Measurements from ENCODE around the gene TMTC1.
A peak's percentile ranks its signal among the peaks of the same experiment; 100 is the strongest.

TMTC1 gene

GRCh38 chr12:29702222-29702621, 81.5 kb downstream of the TMTC1 start:
- TF ChIP-seq ZBTB7A (IDR thresholded peaks at IDR 0.05; ENCODE audit: low read depth) = no peak
- no peak for TF ChIP-seq USF1 (IDR thresholded peaks at IDR 0.05)
- no peak for TF ChIP-seq TAF1 (IDR thresholded peaks at IDR 0.05; ENCODE audit: low read depth)
- TF ChIP-seq MAX (IDR thresholded peaks at IDR 0.05) = no peak
- TF ChIP-seq REST (IDR thresholded peaks at IDR 0.05; ENCODE audit: low read depth) = no peak
- TF ChIP-seq RAD21 (IDR thresholded peaks at IDR 0.05; ENCODE audit: low read depth) = no peak
- TF ChIP-seq CEBPB (IDR thresholded peaks at IDR 0.05) = no peak
- TF ChIP-seq YY1 (IDR thresholded peaks at IDR 0.05; ENCODE audit: low read depth) = no peak
- no peak for TF ChIP-seq TCF12 (IDR thresholded peaks at IDR 0.05; ENCODE audit: low read depth)
- TF ChIP-seq EP300 (IDR thresholded peaks at IDR 0.05; ENCODE audit: borderline replicate concordance) = no peak
- no peak for TF ChIP-seq TEAD4 (IDR thresholded peaks at IDR 0.05)
- no peak for TF ChIP-seq NFIC (IDR thresholded peaks at IDR 0.05)
- no peak for TF ChIP-seq EGR1 (IDR thresholded peaks at IDR 0.05)
- no peak for TF ChIP-seq FOXM1 (IDR thresholded peaks at IDR 0.05; ENCODE audit: borderline replicate concordance, low read depth)
- no peak for TF ChIP-seq CREB1 (IDR thresholded peaks at IDR 0.05; ENCODE audit: low read depth)

- TF ChIP-seq YY1 (IDR thresholded peaks at IDR 0.05; ENCODE audit: low read depth) = no peak
- no peak for TF ChIP-seq EGR1 (IDR thresholded peaks at IDR 0.05)
- no peak for TF ChIP-seq TCF12 (IDR thresholded peaks at IDR 0.05; ENCODE audit: low read depth)
- TF ChIP-seq REST (IDR thresholded peaks at IDR 0.05; ENCODE audit: low read depth) = no peak
- TF ChIP-seq CREB1 (IDR thresholded peaks at IDR 0.05; ENCODE audit: low read depth) = no peak
- TF ChIP-seq RAD21 (IDR thresholded peaks at IDR 0.05; ENCODE audit: low read depth) = no peak
- no peak for TF ChIP-seq CEBPB (IDR thresholded peaks at IDR 0.05)
- TF ChIP-seq ZBTB7A (IDR thresholded peaks at IDR 0.05; ENCODE audit: low read depth) = no peak
- TF ChIP-seq TEAD4 (IDR thresholded peaks at IDR 0.05) = no peak
These were observed 82.8 kb downstream of the TMTC1 start for GRCh38 chr12:29700761-29701481.

GRCh38 chr12:29698756-29699155, 85.0 kb downstream of the TMTC1 start:
- TF ChIP-seq TEAD4 (IDR thresholded peaks at IDR 0.05) (peak; percentile 99), FOXM1 (IDR thresholded peaks at IDR 0.05; ENCODE audit: borderline replicate concordance, low read depth) (peak; percentile 95), CEBPB (IDR thresholded peaks at IDR 0.05) (peak; percentile 85), EGR1 (IDR thresholded peaks at IDR 0.05) (no peak), TAF1 (IDR thresholded peaks at IDR 0.05; ENCODE audit: low read depth) (no peak), ZBTB7A (IDR thresholded peaks at IDR 0.05; ENCODE audit: low read depth) (no peak), REST (IDR thresholded peaks at IDR 0.05; ENCODE audit: low read depth) (peak; percentile 20; the same call in 1 of the 2 replicates), MAX (IDR thresholded peaks at IDR 0.05) (peak; percentile 67), EP300 (IDR thresholded peaks at IDR 0.05; ENCODE audit: borderline replicate concordance) (peak; percentile 99), NFIC (IDR thresholded peaks at IDR 0.05) (peak; percentile 98), CREB1 (IDR thresholded peaks at IDR 0.05; ENCODE audit: low read depth) (no peak), RAD21 (IDR thresholded peaks at IDR 0.05; ENCODE audit: low read depth) (peak; percentile 28), YY1 (IDR thresholded peaks at IDR 0.05; ENCODE audit: low read depth) (peak; percentile 63; the same call in 1 of the 2 replicates), USF1 (IDR thresholded peaks at IDR 0.05) (peak; percentile 28; the same call in 1 of the 2 replicates), TCF12 (IDR thresholded peaks at IDR 0.05; ENCODE audit: low read depth) (peak; percentile 99)

GRCh38 chr12:29695800-29696199, 87.9 kb downstream of the TMTC1 start:
- TF ChIP-seq EP300 (IDR thresholded peaks at IDR 0.05; ENCODE audit: borderline replicate concordance) (peak; percentile 90), EGR1 (IDR thresholded peaks at IDR 0.05) (no peak), TAF1 (IDR thresholded peaks at IDR 0.05; ENCODE audit: low read depth) (no peak), FOXM1 (IDR thresholded peaks at IDR 0.05; ENCODE audit: borderline replicate concordance, low read depth) (peak; percentile 87), MAX (IDR thresholded peaks at IDR 0.05) (no peak), NFIC (IDR thresholded peaks at IDR 0.05) (peak; percentile 71; the same call in 1 of the 2 replicates), TCF12 (IDR thresholded peaks at IDR 0.05; ENCODE audit: low read depth) (peak; percentile 84), CEBPB (IDR thresholded peaks at IDR 0.05) (peak; percentile 18; the same call in 1 of the 2 replicates), CREB1 (IDR thresholded peaks at IDR 0.05; ENCODE audit: low read depth) (no peak), TEAD4 (IDR thresholded peaks at IDR 0.05) (peak; percentile 89)
